HT1080 (cell line): Measurements from ENCODE around the gene MSI2. TPM values are rescaled to one million over a fixed set of nuclear protein-coding genes. Genes with fewer than 3 reads are reported as not detected.

Source experiments
- DNase-seq: peaks from one replicate; pipeline ENCODE4 v3.0.0-alpha.2; 2015; ENCODE audit warnings: low read depth
- total RNA-seq: library from RNA; depleted of rRNA; stranded (reverse); fragments of >200 nt; shearing (Covaris generic); gene quantifications from 2 replicates; pipeline ENCODE4 v1.2.3, GENCODE V29; 2014

Gene MSI2
- total RNA-seq, 1 experiment from 2014 or later, result 33.0 TPM

DNA sequence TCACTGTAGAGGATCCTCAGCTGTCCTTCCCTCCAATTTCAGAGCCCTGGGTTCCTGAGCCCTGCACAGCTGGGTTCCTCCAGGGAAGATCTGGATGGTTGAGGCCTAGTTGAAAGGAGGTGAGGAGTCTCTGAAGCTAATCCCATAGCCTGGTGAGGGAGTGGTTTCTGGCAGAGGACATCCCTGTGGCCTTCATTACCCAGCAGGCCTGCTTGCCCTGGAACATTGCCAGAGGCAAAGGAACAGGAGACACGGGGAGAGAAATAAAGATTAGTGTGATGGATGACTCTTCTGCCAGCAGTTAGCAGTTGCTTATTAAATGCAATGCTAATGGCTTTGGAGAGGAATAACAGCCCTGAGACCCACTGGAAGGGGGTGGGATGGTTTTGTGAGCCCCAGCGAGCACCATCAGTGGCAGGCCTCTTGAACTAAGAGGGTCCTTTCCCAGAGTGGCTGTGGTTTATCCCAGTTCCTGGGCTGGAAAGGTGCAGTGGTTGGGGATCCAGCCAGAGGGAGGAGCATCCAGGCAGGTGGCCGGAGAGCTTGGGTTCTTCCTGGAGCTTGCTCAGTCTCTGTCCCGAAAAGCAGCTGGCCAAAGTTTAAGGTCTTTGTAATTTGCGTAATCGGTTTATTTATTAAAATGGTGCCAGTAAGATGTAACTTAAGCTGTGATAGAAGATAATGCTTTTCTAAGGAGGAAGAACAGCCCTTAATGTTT is 279.1 kb downstream of the MSI2 start:
- peak; percentile 10 for DNase-seq

- no peak for DNase-seq
These were observed 280.0 kb downstream of the MSI2 start for GRCh38 chr17:57536289-57536688.

DNA sequence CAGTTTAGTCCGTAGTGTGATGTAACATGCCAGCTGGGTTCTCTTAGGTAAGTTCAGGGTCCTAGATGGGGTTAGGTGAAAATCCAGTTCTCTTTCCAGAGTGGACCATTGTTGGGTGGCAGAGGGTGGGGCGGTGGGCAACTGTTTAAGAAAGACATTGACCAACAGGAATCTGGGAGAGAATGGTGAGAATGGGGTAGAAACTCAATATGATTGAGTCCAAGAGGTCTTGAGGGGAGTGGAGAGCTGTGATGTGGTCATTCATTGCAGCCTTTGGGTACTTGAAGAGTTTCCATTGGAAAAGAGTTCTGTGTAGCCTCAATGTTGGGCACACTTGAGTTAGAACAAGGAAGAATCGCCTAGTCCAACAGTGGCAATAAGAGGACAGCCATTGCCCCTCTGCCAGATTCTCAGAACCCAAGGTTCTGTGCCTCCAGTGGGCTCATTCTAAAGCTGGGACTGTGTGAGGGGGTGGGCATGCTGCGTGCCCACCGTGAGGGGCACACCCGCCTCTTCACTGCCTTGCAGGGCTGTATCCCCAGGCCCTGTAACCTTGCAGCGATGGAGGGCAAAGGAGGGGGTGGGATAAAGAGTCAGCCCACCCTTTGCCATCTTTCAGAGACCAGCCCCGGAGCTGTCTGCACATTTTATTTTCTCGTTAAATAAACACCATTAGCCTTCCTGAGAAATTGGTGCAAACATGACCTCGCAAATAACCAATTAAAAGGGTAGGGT is 280.6 kb downstream of the MSI2 start:
- no peak for DNase-seq

GRCh38 chr17:57537524-57538410 is 281.4 kb downstream of the MSI2 start:
- DNase-seq, result peak; percentile 61

- DNase-seq, result no peak
These were observed 282.6 kb downstream of the MSI2 start for GRCh38 chr17:57538736-57539456.

DNA sequence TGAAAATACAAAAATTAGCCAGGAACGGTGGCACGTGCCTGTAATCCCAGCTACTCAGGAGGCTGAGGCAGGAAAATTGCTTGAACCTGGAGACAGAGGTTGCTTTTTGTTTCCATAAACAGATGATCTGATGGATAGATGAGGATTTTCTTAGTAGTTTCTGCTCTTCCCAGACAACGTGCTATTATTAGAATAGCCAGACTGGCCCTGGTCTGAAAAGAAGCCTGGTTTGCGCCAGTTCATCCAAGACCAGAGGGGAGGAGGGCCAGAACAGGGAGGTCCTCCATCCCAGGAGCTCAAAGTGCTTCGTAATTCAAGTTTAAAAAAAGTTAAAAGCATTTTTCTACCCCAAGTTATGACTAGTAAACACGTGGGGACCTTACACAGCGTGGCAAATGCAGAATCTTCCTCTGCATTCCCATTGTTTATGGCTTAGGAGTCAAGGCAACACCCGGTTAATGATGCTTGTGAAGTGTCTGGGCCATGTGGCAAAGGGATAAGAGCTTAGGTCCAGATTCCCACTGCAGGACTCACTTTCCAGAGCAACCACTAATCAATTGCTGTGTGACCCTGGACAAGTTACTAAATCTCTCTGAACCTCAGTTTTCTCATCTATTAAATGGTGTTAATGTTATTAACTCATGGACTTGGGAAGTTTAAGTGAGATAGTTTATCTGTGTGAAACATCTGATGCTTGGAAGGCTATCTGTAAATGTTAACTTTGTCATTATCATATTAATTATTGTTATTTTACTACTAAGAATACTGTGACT is 283.4 kb downstream of the MSI2 start:
- DNase-seq, result no peak

GRCh38 chr17:57540596-57540995 is 284.3 kb downstream of the MSI2 start:
- no peak for DNase-seq

DNA sequence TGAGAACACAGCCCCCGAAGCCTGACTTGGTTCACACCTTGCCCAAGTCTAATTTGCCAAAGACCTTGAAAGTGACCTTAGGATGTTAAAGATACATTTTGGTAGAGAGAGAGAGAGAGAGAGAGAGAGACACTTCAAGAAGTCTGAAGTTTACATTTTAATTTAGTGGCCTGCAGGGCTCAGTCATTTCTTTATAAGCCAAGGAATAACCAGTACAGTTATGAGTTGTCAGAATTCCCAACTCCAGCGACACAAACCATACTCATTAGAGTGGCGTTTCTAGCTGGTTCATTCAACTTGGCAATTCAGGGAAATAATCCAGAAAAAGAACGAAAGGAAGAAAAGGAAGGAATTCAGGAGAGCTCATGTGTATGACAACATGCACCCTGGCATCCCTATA is 284.7 kb downstream of the MSI2 start:
- DNase-seq, result no peak

- DNase-seq, result peak; percentile 86
These were observed 285.4 kb downstream of the MSI2 start for GRCh38 chr17:57541472-57542394.

GRCh38 chr17:57542510-57542909 is 286.2 kb downstream of the MSI2 start:
- no peak for DNase-seq

GRCh38 chr17:57543230-57543629 is 286.9 kb downstream of the MSI2 start:
- DNase-seq, result no peak

GRCh38 chr17:57544401-57544800 is 288.1 kb downstream of the MSI2 start:
- no peak for DNase-seq

- DNase-seq, result no peak
These were observed 288.6 kb downstream of the MSI2 start for GRCh38 chr17:57544834-57545463.

DNA sequence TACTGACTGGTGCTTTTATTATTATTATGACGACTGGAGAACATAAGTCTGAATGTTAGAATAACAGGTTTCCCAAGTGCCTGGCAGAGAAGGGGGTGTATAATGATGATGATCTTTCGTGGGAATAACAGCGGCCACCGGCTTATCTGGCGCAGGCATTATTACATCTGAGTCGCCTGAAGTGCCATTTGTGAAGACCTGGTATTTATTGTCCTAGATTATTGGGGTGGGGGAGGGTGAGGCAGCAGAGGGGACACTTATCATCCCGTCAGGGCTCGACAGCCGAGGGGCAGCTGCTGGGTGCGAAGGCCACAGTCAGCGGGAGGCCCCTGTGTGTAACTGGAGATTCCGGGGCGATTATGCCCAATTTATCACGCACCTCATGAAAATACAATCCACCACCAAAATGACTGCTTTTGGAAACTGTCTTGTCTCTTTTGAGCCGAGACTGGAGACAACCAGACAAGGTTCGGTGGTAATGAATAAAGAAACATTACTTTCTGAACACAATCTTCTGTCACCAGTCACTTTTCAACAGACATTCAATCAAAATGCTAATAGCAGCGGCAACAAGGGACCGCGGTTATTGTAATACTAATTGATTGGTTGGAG is 289.5 kb downstream of the MSI2 start:
- DNase-seq, result no peak

DNA sequence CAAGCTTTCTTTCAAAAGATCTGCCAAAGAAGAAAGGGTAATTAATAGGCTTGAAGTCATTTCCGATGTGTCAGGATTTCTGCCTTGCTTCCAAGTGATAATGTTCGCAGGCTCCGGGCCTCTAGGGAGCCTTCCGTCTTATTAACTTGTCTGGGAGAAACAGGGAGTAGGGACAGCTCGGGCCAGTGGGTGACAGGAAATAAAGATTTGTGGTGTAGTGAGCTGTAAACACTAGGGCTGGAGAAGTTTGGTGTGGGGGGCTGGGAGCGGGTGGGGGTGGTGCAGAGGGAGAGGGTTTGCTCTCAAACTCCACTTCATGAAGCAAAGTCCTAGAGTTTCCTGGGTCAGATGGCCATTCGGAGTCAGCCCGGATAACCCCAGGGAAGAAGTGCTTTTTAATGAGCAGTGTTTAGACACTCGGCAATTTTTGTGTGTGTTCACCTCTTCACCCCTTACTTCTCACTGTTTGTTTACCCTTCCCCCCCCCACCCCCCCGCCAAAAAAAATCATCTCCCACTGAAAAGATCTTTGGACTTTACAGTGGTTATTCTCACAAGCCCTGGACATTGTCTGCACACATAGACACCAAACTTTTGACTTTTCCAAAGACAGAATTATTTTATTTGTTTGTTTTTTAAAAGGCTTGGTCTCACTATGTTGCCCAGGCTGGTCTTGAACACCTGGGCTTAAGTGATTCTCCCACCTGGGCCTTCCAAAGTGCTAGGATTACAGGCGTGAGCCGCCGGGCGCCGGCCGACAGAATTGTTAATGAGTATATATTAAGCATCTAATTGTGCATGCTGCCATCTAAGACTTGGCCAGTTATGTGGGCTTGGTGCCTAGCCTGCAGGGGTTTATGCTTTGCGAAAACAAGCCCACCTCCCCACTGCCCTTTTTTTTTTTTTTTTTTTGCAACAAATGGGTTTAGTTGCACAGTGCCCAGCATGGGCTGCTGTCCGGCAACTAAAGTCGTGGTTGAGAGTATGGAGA is 292.4 kb downstream of the MSI2 start:
- DNase-seq, result peak; percentile 11

DNA sequence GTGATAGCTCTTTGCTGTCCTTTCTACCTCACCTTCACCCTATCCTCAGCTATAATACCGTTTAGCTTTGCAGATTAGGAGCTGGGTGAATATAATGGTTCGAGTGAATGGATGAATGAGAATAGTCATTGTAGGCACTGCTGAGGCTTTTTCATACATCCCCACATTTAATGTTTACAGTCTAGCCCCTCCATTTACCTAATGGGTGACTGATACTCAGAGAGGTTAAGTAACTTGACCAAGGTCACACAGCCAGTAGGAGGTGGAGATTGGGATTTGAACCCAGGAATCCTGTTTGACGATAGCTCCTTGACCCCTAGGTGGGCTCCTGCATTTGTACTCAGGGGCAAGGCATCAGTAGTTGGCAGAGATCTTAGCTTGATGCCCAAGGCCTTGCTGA is 293.1 kb downstream of the MSI2 start:
- no peak for DNase-seq

DNA sequence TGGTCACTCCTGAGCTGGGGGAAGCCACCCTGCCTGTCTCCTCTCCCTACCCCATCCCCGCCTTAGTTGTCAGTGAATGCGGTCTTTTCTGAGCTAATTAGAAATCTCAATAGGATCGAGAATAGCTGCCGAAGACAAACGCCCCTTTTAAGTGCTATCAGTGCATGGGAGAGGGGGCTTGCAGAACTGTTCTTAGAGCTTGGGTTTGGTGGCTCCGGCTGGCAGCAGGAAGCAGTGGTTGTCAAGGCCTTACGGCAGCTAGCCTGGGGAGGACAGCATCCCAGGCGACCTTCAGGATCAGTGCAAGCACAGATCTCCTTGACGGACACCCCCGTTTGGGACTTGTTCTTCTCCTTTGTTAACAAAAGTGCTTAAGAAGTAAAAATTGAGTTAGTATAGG is 293.7 kb downstream of the MSI2 start:
- DNase-seq, result no peak
